HG02973 (cell line): Measurements from ENCODE around the gene C12orf60.

Experiments used
- ATAC-seq: cut with Tn5 transposase; IDR thresholded peaks from one replicate; pipeline ENCODE4 v1.9.1; 2021; ENCODE audit warnings: moderate library complexity; ENCODE audit not compliant: unreplicated experiment

Gene C12orf60

GRCh38 chr12:14871247-14871646 lies 67.8 kb downstream of the C12orf60 start:
- no peak for ATAC-seq

GRCh38 chr12:14871886-14872285 lies 68.4 kb downstream of the C12orf60 start:
- ATAC-seq, result no peak

GRCh38 chr12:14873440-14874185 lies 70.1 kb downstream of the C12orf60 start:
- ATAC-seq, result no peak
